ENCODE data around the gene MRPL49. TPM values are rescaled to one million over a fixed set of nuclear protein-coding genes. Genes with fewer than 3 reads are reported as not detected.

MRPL49 gene
- polyA plus RNA-seq, 2 of the 4 experiments (the other 2 are of a cell fraction) = 55.5 to 65.5 TPM

DNA sequence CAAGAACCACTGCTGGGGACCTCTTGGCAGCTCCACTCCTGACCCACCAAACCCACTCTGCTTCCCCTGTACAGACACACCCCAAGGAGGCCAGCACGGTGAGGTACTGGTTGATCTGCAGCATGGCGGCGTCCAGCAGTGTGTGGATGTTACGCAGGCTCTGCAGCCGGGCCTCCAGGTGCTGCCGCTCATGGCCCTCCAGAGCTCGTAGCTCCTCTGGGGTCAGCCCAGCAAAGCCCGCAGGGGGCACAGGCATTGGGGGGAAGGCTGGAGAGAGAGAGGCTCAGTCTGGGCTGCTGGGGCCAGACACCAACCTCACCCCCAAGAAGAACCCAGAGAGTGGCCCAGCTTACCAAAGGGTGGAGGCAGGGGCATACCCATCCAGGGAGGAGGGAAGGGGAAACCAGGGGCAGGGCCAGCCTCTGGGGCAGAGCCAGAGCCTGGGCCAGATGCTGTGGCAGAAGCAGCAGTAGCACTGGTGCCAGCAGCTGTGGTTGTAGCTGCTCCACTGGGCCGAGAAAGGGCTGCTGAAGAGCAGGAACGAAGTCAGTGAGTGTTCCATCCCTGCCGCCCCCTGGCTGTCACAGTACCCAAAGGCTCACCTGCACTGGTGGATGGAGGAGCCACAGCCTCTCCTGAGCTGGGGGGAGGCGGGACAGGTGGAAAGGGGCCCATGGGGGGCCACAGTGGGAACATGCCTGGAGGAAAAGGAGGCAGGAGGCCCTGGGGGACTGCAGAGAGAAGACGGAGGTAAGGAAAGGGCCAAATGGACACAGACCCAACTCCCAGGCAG lies 7.7 kb downstream of the MRPL49 start:
- CTCF ChIA-PET = interaction anchor here (1.1 to 7.3 kb wide), 6 partner anchors 10 to 125 kb away, joined by 3 to 75 read pairs (median 6); partner anchors contain the start of genes FAU, MRPL49, TM7SF2 and ZNHIT2
- TF ChIP-seq, protein P1, sequence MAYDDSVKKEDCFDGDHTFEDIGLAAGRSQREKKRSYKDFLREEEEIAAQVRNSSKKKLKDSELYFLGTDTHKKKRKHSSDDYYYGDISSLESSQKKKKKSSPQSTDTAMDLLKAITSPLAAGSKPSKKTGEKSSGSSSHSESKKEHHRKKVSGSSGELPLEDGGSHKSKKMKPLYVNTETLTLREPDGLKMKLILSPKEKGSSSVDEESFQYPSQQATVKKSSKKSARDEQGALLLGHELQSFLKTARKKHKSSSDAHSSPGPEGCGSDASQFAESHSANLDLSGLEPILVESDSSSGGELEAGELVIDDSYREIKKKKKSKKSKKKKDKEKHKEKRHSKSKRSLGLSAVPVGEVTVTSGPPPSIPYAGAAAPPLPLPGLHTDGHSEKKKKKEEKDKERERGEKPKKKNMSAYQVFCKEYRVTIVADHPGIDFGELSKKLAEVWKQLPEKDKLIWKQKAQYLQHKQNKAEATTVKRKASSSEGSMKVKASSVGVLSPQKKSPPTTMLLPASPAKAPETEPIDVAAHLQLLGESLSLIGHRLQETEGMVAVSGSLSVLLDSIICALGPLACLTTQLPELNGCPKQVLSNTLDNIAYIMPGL (CRISPR knock-in tag; IDR thresholded peaks at IDR 0.05; ENCODE audit: borderline replicate concordance) = no peak
- TF ChIP-seq, protein P2, sequence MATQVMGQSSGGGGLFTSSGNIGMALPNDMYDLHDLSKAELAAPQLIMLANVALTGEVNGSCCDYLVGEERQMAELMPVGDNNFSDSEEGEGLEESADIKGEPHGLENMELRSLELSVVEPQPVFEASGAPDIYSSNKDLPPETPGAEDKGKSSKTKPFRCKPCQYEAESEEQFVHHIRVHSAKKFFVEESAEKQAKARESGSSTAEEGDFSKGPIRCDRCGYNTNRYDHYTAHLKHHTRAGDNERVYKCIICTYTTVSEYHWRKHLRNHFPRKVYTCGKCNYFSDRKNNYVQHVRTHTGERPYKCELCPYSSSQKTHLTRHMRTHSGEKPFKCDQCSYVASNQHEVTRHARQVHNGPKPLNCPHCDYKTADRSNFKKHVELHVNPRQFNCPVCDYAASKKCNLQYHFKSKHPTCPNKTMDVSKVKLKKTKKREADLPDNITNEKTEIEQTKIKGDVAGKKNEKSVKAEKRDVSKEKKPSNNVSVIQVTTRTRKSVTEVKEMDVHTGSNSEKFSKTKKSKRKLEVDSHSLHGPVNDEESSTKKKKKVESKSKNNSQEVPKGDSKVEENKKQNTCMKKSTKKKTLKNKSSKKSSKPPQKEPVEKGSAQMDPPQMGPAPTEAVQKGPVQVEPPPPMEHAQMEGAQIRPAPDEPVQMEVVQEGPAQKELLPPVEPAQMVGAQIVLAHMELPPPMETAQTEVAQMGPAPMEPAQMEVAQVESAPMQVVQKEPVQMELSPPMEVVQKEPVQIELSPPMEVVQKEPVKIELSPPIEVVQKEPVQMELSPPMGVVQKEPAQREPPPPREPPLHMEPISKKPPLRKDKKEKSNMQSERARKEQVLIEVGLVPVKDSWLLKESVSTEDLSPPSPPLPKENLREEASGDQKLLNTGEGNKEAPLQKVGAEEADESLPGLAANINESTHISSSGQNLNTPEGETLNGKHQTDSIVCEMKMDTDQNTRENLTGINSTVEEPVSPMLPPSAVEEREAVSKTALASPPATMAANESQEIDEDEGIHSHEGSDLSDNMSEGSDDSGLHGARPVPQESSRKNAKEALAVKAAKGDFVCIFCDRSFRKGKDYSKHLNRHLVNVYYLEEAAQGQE (IDR thresholded peaks at IDR 0.05) = no peak
- no peak for TF ChIP-seq RCOR1 (IDR thresholded peaks at IDR 0.05; ENCODE audit: low read depth, low read length)
- no peak for TF ChIP-seq HOXB13 (CRISPR knock-in tag; IDR thresholded peaks at IDR 0.05; ENCODE audit: low read depth)
- TF ChIP-seq RAD21 (conservative IDR thresholded peaks at IDR 0.05 in 1 of 2, IDR thresholded peaks at IDR 0.05 in 1 of 2) = no peak
- no peak for TF ChIP-seq MAZ (IDR thresholded peaks at IDR 0.05; ENCODE audit: borderline replicate concordance, low read depth, low read length)
- TF ChIP-seq PHF8 (IDR thresholded peaks at IDR 0.05; ENCODE audit: borderline replicate concordance, low read depth) = no peak
- TF ChIP-seq MYC (IDR thresholded peaks at IDR 0.05; ENCODE audit: borderline replicate concordance, low read length) = no peak
- TF ChIP-seq CBX8 (IDR thresholded peaks at IDR 0.05) = no peak
- TF ChIP-seq HEYL (CRISPR knock-in tag; IDR thresholded peaks at IDR 0.05) = no peak
- ATAC-seq (no peak), FAIRE-seq (no peak), DNase-seq (ENCODE audit: low read depth in 1 of 2, low spot score in 1 of 2) (no peak)
- Histone ChIP-seq H3K9me3 (no peaks in the 10 kb centered on the region), H3K4me2 (no peak overlapping the region), H3K4me3 (no peak overlapping the region), H3K4me1 (peaks cover 9% of the 10 kb centered on the region), H3K27ac (no peak overlapping the region)
- whole genome bisulfite sequencing (ENCODE audit: missing lambda C conversion rate) = 85% methylated on average over 8 of the region's 13 CpGs
- POLR2A ChIA-PET = interaction anchor here (1.1 to 2.1 kb wide), 2 partner anchors 8 to 18 kb away, joined by 3 to 14 read pairs; partner anchors contain the start of genes FAU, MRPL49 and TM7SF2

DNA sequence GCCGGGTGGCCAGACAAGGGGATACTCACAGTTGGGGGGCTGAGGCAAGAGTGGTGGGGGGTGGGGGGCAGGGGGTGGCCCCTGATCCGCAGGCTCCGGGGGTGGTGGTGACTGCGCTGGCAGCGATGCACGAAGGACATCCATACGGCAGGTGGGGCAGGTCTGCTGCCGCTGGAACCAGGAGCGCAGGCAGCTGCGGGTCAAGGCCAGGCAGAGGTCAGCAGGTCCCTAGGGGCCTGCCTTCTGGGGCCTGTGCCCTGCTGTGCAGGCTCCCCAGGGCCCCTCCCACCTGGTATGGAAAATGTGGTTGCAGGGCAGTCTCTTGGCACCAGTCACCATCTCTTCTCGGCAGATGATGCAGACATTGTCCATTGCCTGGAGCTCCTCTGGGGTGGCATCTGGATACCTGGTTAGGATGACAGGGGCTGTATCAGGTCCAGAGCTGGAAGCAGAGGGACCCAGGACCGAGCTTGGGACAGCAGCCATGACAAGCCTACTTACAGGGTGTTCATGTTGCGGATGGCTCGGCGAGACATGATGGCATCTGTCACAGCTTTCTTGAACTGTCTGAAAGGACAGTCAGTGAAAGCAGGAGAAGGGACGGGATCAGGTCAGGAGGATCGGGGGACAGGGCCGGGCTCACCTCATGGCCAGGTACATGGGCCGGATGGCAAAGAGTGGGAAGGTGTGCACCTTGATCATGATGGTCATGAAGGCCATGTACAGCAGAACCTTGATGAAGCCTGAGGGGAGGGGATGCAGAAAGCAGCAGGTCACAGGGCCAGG lies 8.7 kb downstream of the MRPL49 start:
- Histone ChIP-seq H3K27ac (no peak overlapping the region), H3K4me1 (peaks cover 14% of the 10 kb centered on the region), H3K9me3 (no peaks in the 10 kb centered on the region), H3K4me2 (no peak overlapping the region), H3K4me3 (no peak overlapping the region)
- ATAC-seq (no peak), DNase-seq (ENCODE audit: low read depth in 1 of 2, low spot score in 1 of 2) (no peak), FAIRE-seq (no peak)
- CTCF ChIA-PET = interaction anchor here (0.6 to 7.3 kb wide), 7 partner anchors 11 to 472 kb away, joined by 3 to 75 read pairs (median 3); partner anchors contain the start of genes FAU, MRPL49, TM7SF2 and ZNHIT2
- TF ChIP-seq POLR2AphosphoS2 (conservative IDR thresholded peaks at IDR 0.05; ENCODE audit: low read length) (no peak), HEYL (CRISPR knock-in tag; IDR thresholded peaks at IDR 0.05) (no peak), KDM1A (IDR thresholded peaks at IDR 0.05; ENCODE audit: low read depth) (no peak), EHMT2 (IDR thresholded peaks at IDR 0.05; ENCODE audit: low read depth) (no peak), TFCP2L1 (CRISPR knock-in tag; IDR thresholded peaks at IDR 0.05) (no peak), MAFK (IDR thresholded peaks at IDR 0.05; ENCODE audit: partially characterized antibody) (no peak)
- TF ChIP-seq, protein P2 (IDR thresholded peaks at IDR 0.05) = no peak
- TF ChIP-seq, protein P3, sequence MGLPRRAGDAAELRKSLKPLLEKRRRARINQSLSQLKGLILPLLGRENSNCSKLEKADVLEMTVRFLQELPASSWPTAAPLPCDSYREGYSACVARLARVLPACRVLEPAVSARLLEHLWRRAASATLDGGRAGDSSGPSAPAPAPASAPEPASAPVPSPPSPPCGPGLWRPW (IDR thresholded peaks at IDR 0.05) = no peak
- 92% methylated on average over 14 of the region's 19 CpGs for WGBS (ENCODE audit: missing lambda C conversion rate)
- POLR2A ChIA-PET = interaction anchor here (2.1 kb wide), 1 partner anchor 9 kb away, joined by 14 read pairs; the partner anchor contains the start of genes FAU and MRPL49
